GM18498 (cell line): Measurements from ENCODE around the gene HOXB5.

ENCODE experiments used
- ATAC-seq: cut with Tn5 transposase; IDR thresholded peaks from one replicate; pipeline ENCODE4 v1.9.1; 2021; ENCODE audit warnings: mild to moderate bottlenecking, moderate library complexity; ENCODE audit not compliant: unreplicated experiment

Gene HOXB5

DNA sequence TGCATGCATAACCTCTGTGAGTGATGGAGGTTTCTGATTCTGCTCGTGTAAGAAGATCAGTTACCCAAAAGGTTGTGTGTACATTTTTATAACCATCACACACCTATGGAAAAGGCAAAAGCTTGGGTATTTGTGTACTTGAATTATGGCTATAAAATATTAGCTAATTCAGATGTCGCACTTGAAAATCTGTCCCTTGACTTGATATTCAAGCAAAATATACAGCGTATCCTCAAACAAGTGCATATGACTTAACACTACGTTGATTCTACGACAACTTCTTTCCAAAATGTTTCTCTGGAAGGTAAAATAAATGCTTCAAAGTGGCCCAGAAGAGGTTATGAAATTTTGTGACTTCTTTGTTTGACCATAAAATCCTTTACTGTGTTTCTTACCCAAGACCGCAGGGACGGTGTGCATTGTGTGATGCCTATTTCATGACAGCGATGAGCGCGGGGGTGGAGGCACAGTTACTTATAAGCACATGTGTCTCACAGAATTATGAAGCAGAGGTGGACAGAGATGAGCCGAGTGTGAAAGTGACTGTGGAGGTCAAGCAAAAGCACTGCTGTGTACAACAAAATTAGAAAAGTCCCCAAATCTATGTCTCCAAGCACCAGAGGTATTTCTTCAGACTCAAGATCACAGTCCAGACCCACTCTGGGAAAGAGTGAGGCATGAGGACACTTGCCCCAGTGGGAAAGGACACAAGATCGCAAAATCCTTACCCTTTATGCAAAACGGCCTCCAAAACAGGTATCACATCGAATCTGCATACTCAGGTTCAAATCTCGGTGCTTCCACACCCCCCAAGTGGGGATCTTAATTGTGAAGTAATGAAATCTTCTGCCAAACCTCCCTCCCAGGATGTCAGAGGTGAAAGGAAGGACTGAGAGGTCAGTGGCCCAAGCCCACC lies 36.7 kb upstream of the HOXB5 start:
- no peak for ATAC-seq

- ATAC-seq, result no peak
Observed at GRCh38 chr17:48629411-48629759, 35.8 kb upstream of the HOXB5 start.

- no peak for ATAC-seq
Observed at GRCh38 chr17:48628649-48629410, 35.3 kb upstream of the HOXB5 start.

- no peak for ATAC-seq
Observed at GRCh38 chr17:48627623-48628521, 34.3 kb upstream of the HOXB5 start.

GRCh38 chr17:48627118-48627597 lies 33.6 kb upstream of the HOXB5 start:
- no peak for ATAC-seq

- no peak for ATAC-seq
Observed at GRCh38 chr17:48626245-48627117, 32.9 kb upstream of the HOXB5 start, which contains the start of gene HOXB9. TSS of gene HOXB9 (minus strand) at chr17:48626358. CDS start at chr17:48626269, 89 bp downstream.

DNA sequence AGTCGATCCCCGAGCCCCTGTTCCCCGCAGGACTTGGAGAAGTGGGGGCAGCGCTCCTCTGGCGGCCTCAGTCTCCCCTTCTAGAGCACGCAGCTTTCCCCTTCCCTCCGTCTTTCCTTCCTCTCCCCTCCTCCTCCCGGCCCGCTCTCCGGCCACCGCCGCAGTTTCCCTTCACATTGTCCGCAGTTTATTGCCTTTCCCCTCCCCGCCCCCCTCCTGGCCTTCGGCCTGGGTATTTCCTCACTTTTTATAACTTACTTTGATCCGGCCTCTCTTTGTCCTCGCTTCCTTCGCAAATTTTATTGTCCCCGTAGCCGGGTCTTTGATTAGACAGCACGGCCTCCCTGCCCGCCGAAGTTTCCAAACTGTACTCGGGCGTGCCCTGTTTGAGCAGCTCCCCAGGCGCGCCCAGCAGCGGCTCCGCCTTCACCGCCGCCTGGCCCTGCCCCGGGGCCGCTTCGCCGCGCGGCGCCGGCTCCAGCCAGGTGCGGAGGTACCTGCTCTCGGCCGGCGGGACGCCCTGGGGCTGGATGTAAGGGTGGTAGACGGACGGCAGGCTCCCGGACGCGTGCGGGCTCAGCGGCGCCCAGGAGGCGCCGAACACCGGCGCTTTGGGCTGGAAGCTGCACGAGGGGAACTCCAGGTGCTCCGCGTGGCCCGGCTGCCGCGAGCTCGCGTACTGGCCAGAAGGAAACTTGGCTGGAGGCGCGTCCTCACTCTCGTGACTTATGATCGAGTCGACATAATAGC lies 32.1 kb upstream of the HOXB5 start:
- no peak for ATAC-seq

DNA sequence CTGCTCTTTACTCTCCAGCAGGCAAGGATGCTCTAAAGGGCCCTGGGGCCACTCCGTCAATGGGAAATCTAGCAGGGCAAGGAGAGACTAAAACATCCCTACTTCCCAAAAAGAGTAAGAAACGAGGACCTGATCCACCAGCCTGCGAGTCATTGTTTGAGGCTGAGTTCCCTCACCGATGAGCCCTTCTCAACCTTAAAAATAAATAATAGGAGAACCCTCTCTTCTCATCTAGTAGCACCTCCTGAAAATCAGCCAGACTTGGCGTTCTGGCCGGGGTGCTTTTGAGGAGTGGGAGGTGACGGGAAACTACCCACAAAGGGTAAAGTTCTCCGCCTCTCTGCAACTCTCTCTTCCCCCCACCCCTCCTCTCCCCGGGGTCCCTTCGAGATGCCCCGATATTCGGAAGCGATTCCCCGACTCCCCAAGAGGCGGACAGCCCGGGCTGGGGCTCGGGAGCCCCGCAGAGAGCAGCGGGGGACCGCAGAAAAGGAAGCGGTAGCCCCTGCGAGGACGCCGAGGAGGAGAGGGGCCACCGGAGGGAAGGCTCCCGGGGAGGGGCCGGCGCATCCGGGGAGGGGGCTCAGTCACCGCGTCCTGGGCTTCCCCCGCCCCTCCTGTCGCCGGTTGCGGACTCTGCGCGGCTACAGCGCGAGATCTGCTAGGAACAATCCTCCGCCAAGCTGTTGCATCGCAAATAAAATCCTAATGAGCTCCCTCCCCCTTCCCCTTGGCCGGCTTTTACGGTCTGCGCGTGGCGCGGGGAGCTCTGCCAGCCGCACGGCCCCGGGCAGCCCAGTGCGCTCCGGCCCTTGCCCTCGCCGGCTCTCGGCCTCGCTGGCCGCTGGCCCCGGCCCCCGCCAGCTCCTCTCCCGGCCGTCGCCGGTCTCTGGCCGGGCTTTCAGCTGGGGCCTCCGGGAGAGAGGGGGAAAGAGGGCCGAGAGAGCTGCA lies 31.2 kb upstream of the HOXB5 start:
- no peak for ATAC-seq

DNA sequence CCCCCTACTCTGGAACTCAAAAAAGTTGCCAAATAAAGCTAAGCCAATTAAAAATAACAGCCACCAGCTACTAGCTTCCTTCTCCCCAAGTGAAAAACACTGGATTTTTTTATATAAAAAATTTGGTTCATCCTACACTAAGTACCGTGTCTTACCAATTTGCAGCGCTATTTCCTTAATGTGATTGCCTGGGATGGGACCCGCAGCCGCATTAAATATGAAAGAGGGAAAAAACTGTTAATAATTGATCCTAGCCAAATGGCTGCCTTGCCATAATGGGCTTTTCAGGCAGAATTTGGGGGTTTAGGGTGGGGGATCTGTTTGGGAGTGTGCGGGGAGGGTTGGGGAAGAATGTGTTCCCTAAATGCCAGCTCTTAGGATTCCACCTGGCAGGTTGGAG lies 30.5 kb upstream of the HOXB5 start:
- ATAC-seq, result no peak

DNA sequence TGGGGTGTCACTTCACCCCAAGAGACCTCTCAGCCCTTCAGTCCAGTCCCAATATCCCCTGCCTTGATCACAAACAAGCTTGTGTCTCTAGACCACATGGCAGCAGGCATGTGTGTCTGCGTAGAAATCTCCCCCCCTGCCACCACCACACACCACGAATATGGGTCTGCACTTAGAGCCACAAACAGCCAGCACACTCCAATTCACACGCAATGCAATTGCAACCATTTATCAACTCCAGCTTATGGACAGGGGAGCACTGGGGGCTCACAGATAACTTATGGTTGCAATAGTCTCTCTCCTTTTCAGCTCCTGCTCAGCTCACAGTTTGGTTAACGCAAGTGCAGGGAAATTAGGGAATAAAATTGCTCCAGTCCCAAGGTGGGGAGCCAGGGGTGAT lies 30.0 kb upstream of the HOXB5 start:
- no peak for ATAC-seq

- no peak for ATAC-seq
Observed at GRCh38 chr17:48622857-48623256, 29.3 kb upstream of the HOXB5 start.

DNA sequence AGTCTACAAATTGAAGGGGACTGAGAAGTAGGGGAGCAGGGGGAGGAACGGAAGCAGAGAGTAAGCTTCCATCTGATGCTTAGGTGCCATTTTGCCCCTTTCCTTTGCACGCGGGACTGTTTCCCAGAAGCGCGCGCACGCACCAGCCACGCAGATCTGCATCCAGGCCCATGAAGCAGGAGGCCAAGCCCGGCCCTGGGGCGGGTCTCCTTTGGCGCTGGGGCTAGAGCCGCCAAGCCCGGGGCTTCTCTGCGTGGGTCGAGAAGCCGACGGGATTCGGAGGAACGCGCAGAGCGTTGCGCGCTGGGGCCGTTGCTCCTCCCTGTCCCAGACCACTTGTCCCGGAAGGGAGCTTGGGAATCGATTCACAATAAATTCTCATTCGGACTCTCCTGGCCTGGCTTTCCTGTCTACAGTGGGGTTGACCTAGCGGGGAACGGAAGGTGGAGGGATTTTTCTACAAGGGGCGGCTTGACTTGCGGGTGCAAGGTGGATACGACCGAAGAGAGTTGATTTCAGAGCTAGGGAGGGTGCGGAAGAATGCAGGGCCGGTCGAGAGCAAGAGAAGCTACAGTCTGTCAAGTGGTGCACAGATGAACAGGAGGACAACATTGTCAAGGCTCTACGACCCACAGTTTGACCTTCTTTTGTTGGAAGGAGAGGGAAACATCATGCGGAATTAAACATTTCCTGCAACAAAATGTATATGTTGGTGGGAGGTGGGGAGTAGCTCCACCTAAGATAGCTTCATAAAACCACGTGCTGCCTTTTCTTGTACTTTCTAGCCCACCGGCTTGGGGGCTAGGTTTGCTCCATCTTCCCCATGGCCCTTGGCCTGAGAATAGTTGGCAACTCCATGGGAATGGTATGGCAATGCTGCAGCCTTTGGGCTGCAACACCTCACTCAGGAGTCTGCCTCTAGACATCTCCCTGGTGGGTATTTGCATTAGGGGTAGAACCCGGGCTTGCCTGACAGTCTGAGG lies 28.1 kb upstream of the HOXB5 start:
- ATAC-seq, result no peak

DNA sequence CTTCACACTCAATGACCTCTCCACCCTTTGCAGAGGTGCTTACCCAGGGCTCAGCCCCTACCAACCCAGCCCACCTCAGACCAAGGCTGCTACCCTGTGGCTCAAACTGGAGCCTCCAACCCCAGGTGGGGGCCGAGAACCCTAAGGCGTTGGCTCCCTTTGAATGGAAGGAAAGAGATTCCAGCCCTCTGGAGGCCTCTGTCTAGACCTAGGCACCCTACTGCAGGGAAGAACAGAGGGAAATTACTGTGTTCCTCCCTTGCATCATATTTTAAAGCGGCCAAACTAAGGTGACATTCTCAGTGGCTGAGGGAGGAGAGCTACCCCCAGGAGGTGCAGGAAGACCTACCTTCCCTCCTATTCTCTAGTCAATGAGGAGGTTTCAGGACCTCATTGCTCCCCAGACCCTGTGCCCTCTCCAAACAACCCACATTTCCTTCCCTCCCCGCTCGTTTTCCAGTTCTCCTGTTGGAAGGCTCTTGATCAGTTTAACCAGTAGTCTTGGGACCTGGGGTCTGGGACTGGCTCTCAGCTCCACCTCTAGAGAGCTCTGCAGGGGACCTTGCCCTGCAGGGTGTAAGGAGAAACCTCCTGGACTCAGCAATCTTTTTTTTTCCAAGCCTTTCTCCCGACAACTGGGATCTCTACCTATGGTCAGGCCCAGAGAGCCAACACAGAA lies 27.0 kb upstream of the HOXB5 start:
- ATAC-seq, result no peak

GRCh38 chr17:48619826-48620449 lies 26.4 kb upstream of the HOXB5 start:
- no peak for ATAC-seq

DNA sequence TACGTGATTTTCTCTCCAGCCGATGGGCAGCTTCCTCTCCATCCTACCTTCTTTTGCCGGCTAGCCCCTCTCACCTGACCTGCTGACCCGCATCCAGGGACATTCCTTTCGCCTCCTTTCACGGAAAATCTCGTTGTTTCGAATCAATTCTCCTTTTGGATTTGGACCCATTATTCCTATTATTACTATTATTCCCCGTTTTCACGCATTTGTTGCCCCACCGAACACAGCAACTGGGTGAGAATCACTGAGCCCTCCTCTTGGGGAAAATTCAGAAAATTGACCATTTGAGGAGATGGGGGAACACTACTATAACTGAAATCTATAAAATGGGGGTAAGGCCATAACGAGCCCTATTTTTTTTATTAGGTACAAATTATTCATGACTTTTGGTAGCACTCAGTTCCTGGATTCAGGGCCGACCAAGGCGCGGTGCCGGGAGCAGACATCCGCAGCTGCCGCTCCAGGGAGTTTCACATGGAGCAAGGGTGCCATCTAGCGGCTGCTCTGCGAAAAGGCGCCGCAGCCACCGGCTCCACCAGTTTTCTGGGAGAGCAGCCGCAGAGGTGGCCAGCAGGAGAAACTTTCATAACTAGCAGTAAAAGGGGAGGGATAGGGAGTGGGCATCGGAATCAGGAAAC lies 24.8 kb upstream of the HOXB5 start:
- ATAC-seq, result no peak
